Mucosa of descending colon (tissue), 3 donors: ENCODE measurements around the gene AP5S1. TPM values are rescaled to one million over a fixed set of nuclear protein-coding genes. Genes with fewer than 3 reads are reported as not detected.
"Not testable (repeated sequence)": the region's sequence is repeated elsewhere in the genome, so short reads cannot be mapped to it uniquely, and the experiment has no call there.

Experiments used
- ATAC-seq: fragments of 200-7000 bp; cut with Tn5 transposase; one replicate; pipeline ENCODE4 v1.9.1; 2020; ENCODE audit warnings: mild to moderate bottlenecking, moderate library complexity
- DNase-seq, 3 donors: peaks; one replicate each; pipeline ENCODE4 v3.0.0-alpha.2; 2020
- H3K36me3 ChIP-seq: fragments of 200-600 bp; one replicate; pipeline ENCODE4 v1.8.0; 2021; ENCODE audit warnings: low read depth, mild to moderate bottlenecking
- H3K4me1 ChIP-seq: fragments of 200-600 bp; one replicate; pipeline ENCODE4 v1.8.0; 2021; ENCODE audit warnings: low read depth, mild to moderate bottlenecking
- H3K4me3 ChIP-seq: fragments of 200-600 bp; one replicate; pipeline ENCODE4 v1.8.0; 2021; ENCODE audit warnings: mild to moderate bottlenecking
- H3K9me3 ChIP-seq: fragments of 200-600 bp; one replicate; pipeline ENCODE4 v1.8.0; 2021; ENCODE audit warnings: mild to moderate bottlenecking
- intact Hi-C, 2 donors: fragments of 100-400 bp; cut with DNase I in 1 of 2; cut with micrococcal nuclease in 1 of 2; formaldehyde crosslinking; loops; one replicate each; pipeline versions ENCODE4 v1.11.0 to v1.11.1; 2022; cut with DNase I, micrococcal nuclease
- total RNA-seq, 3 donors: library from RNA; stranded (reverse); fragmentation: NEBNext Ultra II Directional in 2 of 3; extraction: Animal tissue kit (Norgen Biotek cat#: 25700) in 2 of 3; gene quantifications; one replicate each; pipeline versions ENCODE4 v1.2.1 to v1.2.4, GENCODE V29; 2021 to 2023
- TF ChIP-seq, protein P1 (sequence below): fragments of 200-600 bp; IDR thresholded peaks from one replicate; pipeline ENCODE4 v1.8.0; 2022; ENCODE audit warnings: antibody characterized with exemption, mild to moderate bottlenecking
- donor health status: DM: no; HTN: no; CAD: no; lungs with moderate emphysema.
- donor health status: DM: no; HTN: no; CAD: no.
- donor health status: DM: no; HTN: yes; CAD: no.

AP5S1 gene
- total RNA-seq, 3 donors from 2014 or later = 13.0 to 18.6 (median 13.9) TPM

GRCh38 chr20:3836132-3836531 lies 15.8 kb downstream of the AP5S1 start:
- Histone ChIP-seq H3K9me3 (no peaks in the 10 kb centered on the region), H3K4me1 (no peaks in the 10 kb centered on the region), H3K36me3 (no peaks in the 10 kb centered on the region), H3K4me3 (no peak overlapping the region)
- no peak for DNase-seq
- intact Hi-C loops = no loop called here
- TF ChIP-seq, protein P1, sequence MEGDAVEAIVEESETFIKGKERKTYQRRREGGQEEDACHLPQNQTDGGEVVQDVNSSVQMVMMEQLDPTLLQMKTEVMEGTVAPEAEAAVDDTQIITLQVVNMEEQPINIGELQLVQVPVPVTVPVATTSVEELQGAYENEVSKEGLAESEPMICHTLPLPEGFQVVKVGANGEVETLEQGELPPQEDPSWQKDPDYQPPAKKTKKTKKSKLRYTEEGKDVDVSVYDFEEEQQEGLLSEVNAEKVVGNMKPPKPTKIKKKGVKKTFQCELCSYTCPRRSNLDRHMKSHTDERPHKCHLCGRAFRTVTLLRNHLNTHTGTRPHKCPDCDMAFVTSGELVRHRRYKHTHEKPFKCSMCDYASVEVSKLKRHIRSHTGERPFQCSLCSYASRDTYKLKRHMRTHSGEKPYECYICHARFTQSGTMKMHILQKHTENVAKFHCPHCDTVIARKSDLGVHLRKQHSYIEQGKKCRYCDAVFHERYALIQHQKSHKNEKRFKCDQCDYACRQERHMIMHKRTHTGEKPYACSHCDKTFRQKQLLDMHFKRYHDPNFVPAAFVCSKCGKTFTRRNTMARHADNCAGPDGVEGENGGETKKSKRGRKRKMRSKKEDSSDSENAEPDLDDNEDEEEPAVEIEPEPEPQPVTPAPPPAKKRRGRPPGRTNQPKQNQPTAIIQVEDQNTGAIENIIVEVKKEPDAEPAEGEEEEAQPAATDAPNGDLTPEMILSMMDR = no peak
- ATAC-seq = no peak

- no peaks in the 10 kb centered on the region for H3K9me3 ChIP-seq
- no peak for ATAC-seq
- DNase-seq = peak in 1 of 3 donors; percentile 18
- peaks cover 12% of the 10 kb centered on the region for H3K4me1 ChIP-seq
- H3K36me3 ChIP-seq = no peaks in the 10 kb centered on the region
- TF ChIP-seq, protein P1 = no peak
- H3K4me3 ChIP-seq = no peak overlapping the region
- intact Hi-C loops = no loop called here
Measured at GRCh38 chr20:3839328-3839727, 19.0 kb downstream of the AP5S1 start.

GRCh38 chr20:3840201-3840600 lies 19.9 kb downstream of the AP5S1 start:
- H3K4me3 ChIP-seq, ATAC-seq, intact Hi-C loops, H3K9me3 ChIP-seq, H3K36me3 ChIP-seq: not testable (repeated sequence)
- DNase-seq = peak in 1 of 3 donors; percentile 15
- H3K4me1 ChIP-seq = peaks cover 12% of the 10 kb centered on the region

DNA sequence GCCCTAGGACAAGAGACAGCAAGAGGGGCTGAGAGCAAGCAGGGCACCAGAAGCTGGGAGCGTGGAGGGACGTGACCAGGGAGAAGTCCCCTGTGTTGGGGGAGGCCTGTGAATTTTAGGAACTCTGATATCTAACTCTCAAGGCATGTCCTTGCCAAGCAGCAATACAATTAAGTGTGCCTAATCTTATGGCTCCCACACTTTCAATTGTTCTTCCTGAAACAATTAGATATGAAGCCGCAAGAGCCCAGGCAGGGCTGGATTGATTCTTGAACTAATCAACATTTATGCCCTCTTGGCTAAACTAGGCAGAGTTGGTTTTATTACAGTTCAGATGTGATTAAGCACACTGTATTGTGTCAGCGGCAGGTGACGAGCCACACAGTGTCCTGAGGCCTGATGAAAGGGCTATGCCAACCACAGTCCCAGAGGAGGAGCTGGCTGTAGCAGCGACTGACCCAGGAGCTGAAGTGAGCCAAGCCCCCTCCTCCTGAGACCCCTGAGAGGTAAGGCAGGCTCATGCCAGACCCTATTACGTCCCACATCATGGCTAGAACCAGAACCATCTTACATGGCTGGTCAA lies 22.1 kb downstream of the AP5S1 start:
- H3K4me1 ChIP-seq = peaks cover 21% of the 10 kb centered on the region
- ATAC-seq (peak; percentile 46), DNase-seq (peak in 2 of 3 donors; percentile 38 to 44)
- no peaks in the 10 kb centered on the region for H3K36me3 ChIP-seq
- H3K9me3 ChIP-seq = no peaks in the 10 kb centered on the region
- intact Hi-C loops = no loop called here
- TF ChIP-seq, protein P1 = no peak
- no peak overlapping the region for H3K4me3 ChIP-seq

DNA sequence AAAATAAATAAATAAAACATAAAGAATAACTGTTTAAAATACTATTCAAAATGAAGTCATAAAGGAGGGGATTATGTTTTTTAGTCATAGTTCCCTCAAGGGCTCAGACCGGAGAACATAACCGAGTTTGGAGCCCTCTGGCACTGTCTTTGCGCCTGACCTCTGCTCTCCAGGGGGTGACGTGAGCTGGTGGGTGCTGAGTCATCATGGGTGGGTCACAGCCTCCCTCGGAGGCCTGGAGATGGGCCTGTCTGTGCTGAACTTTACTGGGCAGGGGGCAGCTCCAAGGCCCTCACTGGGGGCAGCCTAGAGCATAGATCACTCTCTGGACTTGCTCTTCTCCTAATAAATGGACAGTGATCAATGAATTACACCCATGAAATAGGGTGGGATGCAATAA lies 23.1 kb downstream of the AP5S1 start:
- Histone ChIP-seq H3K9me3 (no peaks in the 10 kb centered on the region), H3K4me1 (peaks cover 30% of the 10 kb centered on the region), H3K4me3 (no peak overlapping the region), H3K36me3 (no peaks in the 10 kb centered on the region)
- intact Hi-C loops = no loop called here
- TF ChIP-seq, protein P1 = no peak
- DNase-seq = peak in 1 of 3 donors; percentile 47
- no peak for ATAC-seq

DNA sequence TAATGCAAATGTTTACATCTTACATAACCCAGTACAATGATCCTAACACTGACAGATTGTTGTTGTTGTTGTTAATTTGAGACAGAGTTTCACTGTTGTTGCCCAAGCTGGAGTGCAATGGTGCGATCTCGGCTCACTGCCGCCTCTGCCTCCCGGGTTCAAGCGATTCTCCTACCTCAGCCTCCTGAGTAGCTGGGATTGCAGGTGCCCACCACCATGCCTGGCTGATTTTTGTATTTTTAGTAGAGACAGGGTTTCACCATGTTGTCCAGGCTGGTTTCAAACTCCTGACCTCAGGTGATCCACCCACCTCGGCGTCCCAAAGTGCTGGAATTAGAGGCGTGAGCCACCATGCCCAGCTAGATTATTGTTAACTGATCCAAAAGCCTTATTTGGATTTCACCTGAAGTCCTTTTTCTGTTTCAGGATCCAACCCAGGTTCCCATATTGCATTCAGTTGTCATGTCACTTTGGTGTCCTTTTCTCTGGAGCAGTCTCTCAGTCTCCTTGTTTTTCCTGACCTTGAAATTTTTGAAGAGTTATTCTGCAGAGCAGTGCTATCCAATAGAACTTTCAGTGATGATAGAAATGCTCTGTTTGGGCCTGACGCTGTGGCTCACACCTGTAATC lies 23.8 kb downstream of the AP5S1 start:
- H3K9me3 ChIP-seq, intact Hi-C loops, DNase-seq: not testable (repeated sequence)

More for the DNA sequence above, 23.8 kb downstream of the AP5S1 start:
- peaks cover 31% of the 10 kb centered on the region for H3K4me1 ChIP-seq
- not testable (repeated sequence) for H3K4me3 ChIP-seq, ATAC-seq, H3K36me3 ChIP-seq
